ENCODE measurements around the gene SNX30. TPM values are rescaled to one million over a fixed set of nuclear protein-coding genes. Genes with fewer than 3 reads are reported as not detected.
A peak's percentile ranks its signal among the peaks of the same experiment; 100 is the strongest.

Gene SNX30
- total and polyA plus RNA-seq, 2 donors (not counting 1 experiment from before 2014, with no cell fraction given), result 3.8 to 20.6 TPM

DNA sequence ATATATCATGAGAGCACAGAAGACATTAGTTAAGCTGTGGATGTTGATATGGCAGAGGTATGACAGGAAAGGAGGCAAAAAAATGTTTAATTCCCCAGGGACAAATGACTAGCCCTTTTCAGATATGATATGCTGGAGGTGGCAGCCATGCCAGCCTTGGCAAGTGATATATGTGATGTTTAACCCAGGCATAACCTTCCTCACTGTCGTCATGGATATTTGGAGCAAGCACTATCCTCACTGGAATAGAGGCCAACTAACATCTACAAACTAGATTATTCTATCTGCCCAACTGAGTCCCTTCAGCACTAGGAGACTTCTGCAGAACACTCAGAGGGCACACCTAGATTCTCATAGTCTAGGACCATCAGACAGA, 167.4 kb downstream of the SNX30 start:
- 75% methylated on average over 1 of the region's 1 CpG for WGBS (ENCODE audit: insufficient coverage)
- ATAC-seq (ENCODE audit: low read depth) (no peak), DNase-seq (no peak)
- peaks cover 35% of the 10 kb centered on the region for H3K27me3 Mint-ChIP-seq
- H3K27ac ChIP-seq (ENCODE audit: low read length in 2 of 2), result no peak overlapping the region
- intact Hi-C loops (cut with micrococcal nuclease), result no loop called here
- H3K4me2 ChIP-seq (replicated peaks; ENCODE audit: low read depth, low read length, poor library complexity, severe bottlenecking), result no peak overlapping the region
- POLR2A ChIA-PET, result no interaction called here
- TF ChIP-seq, protein P1, sequence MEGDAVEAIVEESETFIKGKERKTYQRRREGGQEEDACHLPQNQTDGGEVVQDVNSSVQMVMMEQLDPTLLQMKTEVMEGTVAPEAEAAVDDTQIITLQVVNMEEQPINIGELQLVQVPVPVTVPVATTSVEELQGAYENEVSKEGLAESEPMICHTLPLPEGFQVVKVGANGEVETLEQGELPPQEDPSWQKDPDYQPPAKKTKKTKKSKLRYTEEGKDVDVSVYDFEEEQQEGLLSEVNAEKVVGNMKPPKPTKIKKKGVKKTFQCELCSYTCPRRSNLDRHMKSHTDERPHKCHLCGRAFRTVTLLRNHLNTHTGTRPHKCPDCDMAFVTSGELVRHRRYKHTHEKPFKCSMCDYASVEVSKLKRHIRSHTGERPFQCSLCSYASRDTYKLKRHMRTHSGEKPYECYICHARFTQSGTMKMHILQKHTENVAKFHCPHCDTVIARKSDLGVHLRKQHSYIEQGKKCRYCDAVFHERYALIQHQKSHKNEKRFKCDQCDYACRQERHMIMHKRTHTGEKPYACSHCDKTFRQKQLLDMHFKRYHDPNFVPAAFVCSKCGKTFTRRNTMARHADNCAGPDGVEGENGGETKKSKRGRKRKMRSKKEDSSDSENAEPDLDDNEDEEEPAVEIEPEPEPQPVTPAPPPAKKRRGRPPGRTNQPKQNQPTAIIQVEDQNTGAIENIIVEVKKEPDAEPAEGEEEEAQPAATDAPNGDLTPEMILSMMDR (IDR thresholded peaks at IDR 0.05), result no peak
- no peak for TF ChIP-seq EZH2 (IDR thresholded peaks at IDR 0.05; ENCODE audit: borderline replicate concordance, insufficient read depth, low read depth, low read length, poor library complexity, severe bottlenecking)
- H2AFZ ChIP-seq (ENCODE audit: insufficient read depth, low read depth, low read length, poor library complexity, severe bottlenecking), result no peak overlapping the region
- no peaks in the 10 kb centered on the region for H3K9me3 ChIP-seq (ENCODE audit: control extremely low read depth in 1 of 3, control insufficient read depth in 2 of 3, insufficient read depth in 1 of 3, low read length in 2 of 3)
- no peaks in the 10 kb centered on the region for H3K79me2 ChIP-seq (ENCODE audit: control insufficient read depth, insufficient read depth, low read length)
- no peak overlapping the region for H3K9ac ChIP-seq (ENCODE audit: low read length)
- H4K20me1 ChIP-seq (ENCODE audit: control insufficient read depth, insufficient read depth, low read length, poor library complexity, severe bottlenecking), result no peaks in the 10 kb centered on the region
- no peaks in the 10 kb centered on the region for H3K4me1 ChIP-seq (ENCODE audit: control insufficient read depth in 2 of 2, insufficient read depth in 2 of 2, low read length in 2 of 2)
- no peaks in the 10 kb centered on the region for H3K27me3 ChIP-seq (replicated peaks in 1 of 4; ENCODE audit: control extremely low read depth in 1 of 4, control insufficient read depth in 3 of 4, insufficient read depth in 4 of 4, low read length in 3 of 4)
- no peak overlapping the region for H3K27ac Mint-ChIP-seq
- H3K4me1 Mint-ChIP-seq, result no peaks in the 10 kb centered on the region
- no peak overlapping the region for H3K4me3 Mint-ChIP-seq
- H3K36me3 ChIP-seq (replicated peaks in 1 of 2; ENCODE audit: control extremely low read depth in 1 of 2, control insufficient read depth in 1 of 2, extremely low read depth in 1 of 2, insufficient read depth in 2 of 2, low read length in 1 of 2), result no peaks in the 10 kb centered on the region
- no peaks in the 10 kb centered on the region for H3K9me3 Mint-ChIP-seq (ENCODE audit: insufficient read depth)
- CTCF ChIA-PET, result interaction anchor here (2.3 kb wide), 1 partner anchor 15 kb away, joined by 7 read pairs; no protein-coding TSS in a partner anchor
- no peak overlapping the region for H3K4me3 ChIP-seq (ENCODE audit: control extremely low read depth in 1 of 5, extremely low read depth in 1 of 5, insufficient read depth in 1 of 5, low read depth in 2 of 5, low read length in 4 of 5)

DNA sequence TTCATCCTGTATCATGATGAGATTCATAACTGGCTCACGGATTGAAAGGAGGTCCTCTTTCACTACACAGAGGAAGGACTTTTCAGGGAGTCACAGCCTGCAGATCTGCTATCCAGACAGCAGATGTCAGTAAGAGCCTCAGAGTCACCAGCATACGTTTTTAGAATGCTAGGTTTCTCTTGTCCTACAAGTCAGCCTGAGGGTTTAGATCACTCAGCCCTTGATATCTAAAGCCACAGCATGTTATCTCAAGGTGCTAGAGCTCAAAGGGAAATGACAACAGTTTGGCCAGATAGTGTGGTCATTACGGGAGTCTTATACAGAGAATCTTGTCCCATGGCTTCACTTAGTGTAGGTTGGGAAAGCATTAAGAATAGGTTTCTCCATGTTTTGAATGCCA, 171.0 kb downstream of the SNX30 start:
- peaks cover 1% of the 10 kb centered on the region for H3K4me1 Mint-ChIP-seq
- no peak overlapping the region for H2AFZ ChIP-seq (ENCODE audit: insufficient read depth, low read depth, low read length, poor library complexity, severe bottlenecking)
- no peaks in the 10 kb centered on the region for H3K9me3 Mint-ChIP-seq (ENCODE audit: insufficient read depth)
- no peaks in the 10 kb centered on the region for H3K4me1 ChIP-seq (ENCODE audit: control insufficient read depth in 2 of 2, insufficient read depth in 2 of 2, low read length in 2 of 2)
- TF ChIP-seq, protein P1 (IDR thresholded peaks at IDR 0.05), result peak; percentile 10
- no peak for TF ChIP-seq EZH2 (IDR thresholded peaks at IDR 0.05; ENCODE audit: borderline replicate concordance, insufficient read depth, low read depth, low read length, poor library complexity, severe bottlenecking)
- ChIA-PET POLR2A (no interaction called here), CTCF (no interaction called here)
- H4K20me1 ChIP-seq (ENCODE audit: control insufficient read depth, insufficient read depth, low read length, poor library complexity, severe bottlenecking), result no peaks in the 10 kb centered on the region
- ATAC-seq (ENCODE audit: low read depth) (no peak), DNase-seq (no peak)
- no peak overlapping the region for H3K4me3 Mint-ChIP-seq
- H3K79me2 ChIP-seq (ENCODE audit: control insufficient read depth, insufficient read depth, low read length), result no peaks in the 10 kb centered on the region
- H3K27me3 Mint-ChIP-seq, result peaks cover 49% of the 10 kb centered on the region
- peaks cover 0 to 3% (median 0%) of the 10 kb centered on the region in 4 experiments for H3K27me3 ChIP-seq (replicated peaks in 1 of 4; ENCODE audit: control extremely low read depth in 1 of 4, control insufficient read depth in 3 of 4, insufficient read depth in 4 of 4, low read length in 3 of 4)
- 30% methylated on average over 2 of the region's 3 CpGs for WGBS (ENCODE audit: insufficient coverage)
- intact Hi-C loops (cut with micrococcal nuclease), result no loop called here
- no peak overlapping the region for H3K4me3 ChIP-seq (ENCODE audit: control extremely low read depth in 1 of 5, extremely low read depth in 1 of 5, insufficient read depth in 1 of 5, low read depth in 2 of 5, low read length in 4 of 5)
- H3K27ac ChIP-seq (ENCODE audit: low read length in 2 of 2), result no peak overlapping the region
- no peak overlapping the region for H3K9ac ChIP-seq (ENCODE audit: low read length)
- no peak overlapping the region for H3K27ac Mint-ChIP-seq
- no peaks in the 10 kb centered on the region for H3K36me3 ChIP-seq (replicated peaks in 1 of 2; ENCODE audit: control extremely low read depth in 1 of 2, control insufficient read depth in 1 of 2, extremely low read depth in 1 of 2, insufficient read depth in 2 of 2, low read length in 1 of 2)
- no peak overlapping the region for H3K4me2 ChIP-seq (replicated peaks; ENCODE audit: low read depth, low read length, poor library complexity, severe bottlenecking)
- no peaks in the 10 kb centered on the region for H3K9me3 ChIP-seq (ENCODE audit: control extremely low read depth in 1 of 3, control insufficient read depth in 2 of 3, insufficient read depth in 1 of 3, low read length in 2 of 3)

Other genes starting within 250 kb of the SNX30 start
- gene INIP, start 32.6 kb upstream of the SNX30 start, total RNA-seq, result 22.9 and 27.8 TPM in 2 replicates
- 5.0 and 7.8 TPM in 2 replicates for gene INIP, start 32.6 kb upstream of the SNX30 start, polyA plus RNA-seq
- not detected in 2 replicates for gene SLC46A2, start 140.1 kb downstream of the SNX30 start, total RNA-seq
- 0.06 and 0.18 TPM in 2 replicates for gene SLC46A2, start 140.1 kb downstream of the SNX30 start, polyA plus RNA-seq

Data from B cell (primary cell).